ENCODE data around the gene MEF2C. TPM values are rescaled to one million over a fixed set of nuclear protein-coding genes. Genes with fewer than 3 reads are reported as not detected.
"Not testable (repeated sequence)": the region's sequence is repeated elsewhere in the genome, so short reads cannot be mapped to it uniquely, and the experiment has no call there.

Gene MEF2C
- total RNA-seq, 1 donor from 2014 or later: 0.25 TPM

DNA sequence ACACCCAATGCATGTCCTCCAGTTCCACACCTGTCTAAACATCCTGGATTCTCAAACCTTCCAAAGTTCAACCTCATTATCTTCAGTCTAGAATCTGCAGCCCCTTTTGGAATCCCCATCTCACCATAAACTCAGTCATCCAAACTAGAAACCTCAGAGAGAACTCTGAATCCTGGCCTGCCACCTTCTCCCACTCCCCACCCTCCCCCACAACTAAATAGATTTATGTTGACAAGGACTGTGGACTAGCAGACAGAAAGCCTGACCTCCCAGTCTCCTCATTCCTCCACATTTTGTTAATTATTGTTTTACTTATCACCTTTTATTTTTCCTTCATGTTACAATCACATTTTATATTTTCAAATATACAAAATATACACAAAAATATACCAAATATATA is 76.6 kb downstream of the MEF2C start:
- intact Hi-C loops (cut with micrococcal nuclease): no loop called here

DNA sequence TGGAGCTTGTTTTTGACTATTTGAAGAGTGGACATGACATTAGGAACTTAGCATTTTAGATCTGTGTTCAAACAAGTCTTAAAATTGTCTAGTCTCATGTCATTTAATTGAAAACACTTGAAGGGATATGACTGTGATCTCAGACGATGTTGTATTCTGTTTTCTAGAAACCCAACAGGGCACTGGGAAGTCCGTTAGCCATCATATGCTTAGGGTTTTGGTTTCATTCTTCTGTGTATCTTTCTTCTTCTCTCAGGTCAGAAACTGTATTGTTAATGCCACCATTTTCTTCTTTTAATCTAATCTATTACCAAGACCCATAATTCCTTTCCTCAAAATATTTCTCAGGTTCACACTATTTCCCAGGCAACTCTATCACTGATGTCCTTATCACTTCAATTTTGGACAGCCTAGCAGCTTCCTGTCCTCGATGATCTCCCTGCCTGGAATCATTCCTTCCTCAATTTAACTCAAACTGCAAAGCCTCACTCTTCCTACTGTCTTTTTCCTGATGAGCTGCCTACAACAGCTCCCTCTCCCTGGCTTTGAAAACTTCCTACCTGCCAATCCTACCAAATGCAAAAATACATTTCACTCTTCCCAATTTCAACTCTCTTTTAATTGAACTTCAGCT is 77.7 kb downstream of the MEF2C start:
- intact Hi-C loops (cut with micrococcal nuclease): no loop called here

DNA sequence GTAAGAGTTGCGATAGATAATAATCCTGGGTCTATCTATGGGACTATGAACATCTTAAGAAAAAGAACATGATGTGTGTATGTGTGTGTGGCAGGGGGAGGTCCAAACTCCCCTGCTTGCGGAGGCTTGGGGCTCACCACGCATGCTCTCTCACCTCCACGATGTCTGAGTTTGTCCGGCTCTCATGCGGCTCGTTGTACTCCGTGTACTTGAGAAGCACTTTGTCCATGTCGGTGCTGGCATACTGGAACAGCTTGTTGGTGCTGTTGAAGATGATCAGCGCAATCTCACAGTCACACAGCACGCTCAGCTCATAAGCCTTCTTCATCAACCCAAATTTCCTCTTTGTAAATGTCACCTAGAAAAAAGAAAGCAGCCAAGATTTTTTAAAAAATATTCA is 78.5 kb downstream of the MEF2C start:
- intact Hi-C loops (cut with micrococcal nuclease): no loop called here

DNA sequence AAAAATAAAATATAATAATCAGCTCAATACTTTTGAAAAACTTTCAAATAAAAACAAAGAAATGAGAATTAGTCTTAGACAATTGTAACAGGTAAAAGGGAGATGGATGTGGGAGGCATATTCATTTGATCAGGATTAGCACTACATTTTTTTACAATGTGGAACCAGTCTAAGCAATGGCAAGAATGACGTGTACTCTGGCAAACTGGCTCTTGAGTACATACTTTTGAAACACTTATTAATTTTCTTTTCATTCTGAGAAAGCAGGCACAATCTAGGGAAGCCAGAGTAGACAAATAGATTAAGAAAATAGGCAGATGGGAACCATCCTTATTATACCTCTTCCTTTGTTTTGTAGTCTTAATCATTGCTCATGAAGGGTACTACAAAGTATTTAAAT is 79.7 kb downstream of the MEF2C start:
- intact Hi-C loops (cut with micrococcal nuclease): no loop called here

DNA sequence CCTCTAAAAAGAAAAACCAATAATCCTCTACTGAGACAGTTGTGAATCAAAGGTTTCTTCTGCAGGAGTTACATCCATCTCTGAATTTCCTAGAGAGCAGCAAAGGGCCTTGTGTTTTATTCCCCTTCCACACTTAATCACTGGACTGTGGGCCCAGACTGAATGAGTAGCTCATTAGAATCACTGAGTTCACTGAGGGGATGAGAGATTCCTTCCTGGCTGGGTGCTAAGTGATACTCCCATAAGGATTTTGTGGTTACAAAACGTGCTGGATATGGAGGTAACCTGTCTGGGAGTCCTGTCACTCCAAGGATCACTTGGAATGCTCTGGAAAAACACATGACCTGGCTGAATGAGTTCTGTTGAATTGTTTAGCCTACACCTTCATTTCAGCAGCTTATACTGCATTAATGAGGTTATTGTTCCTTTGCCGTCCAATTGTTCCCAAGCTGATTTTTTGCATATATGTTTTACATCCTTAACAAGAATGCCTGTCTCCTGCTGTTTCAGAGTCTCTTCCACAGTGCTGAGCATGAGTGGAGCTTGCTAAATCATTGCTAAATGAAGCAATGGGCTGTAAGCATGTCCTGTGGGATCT is 82.9 kb downstream of the MEF2C start:
- intact Hi-C loops (cut with micrococcal nuclease): no loop called here

DNA sequence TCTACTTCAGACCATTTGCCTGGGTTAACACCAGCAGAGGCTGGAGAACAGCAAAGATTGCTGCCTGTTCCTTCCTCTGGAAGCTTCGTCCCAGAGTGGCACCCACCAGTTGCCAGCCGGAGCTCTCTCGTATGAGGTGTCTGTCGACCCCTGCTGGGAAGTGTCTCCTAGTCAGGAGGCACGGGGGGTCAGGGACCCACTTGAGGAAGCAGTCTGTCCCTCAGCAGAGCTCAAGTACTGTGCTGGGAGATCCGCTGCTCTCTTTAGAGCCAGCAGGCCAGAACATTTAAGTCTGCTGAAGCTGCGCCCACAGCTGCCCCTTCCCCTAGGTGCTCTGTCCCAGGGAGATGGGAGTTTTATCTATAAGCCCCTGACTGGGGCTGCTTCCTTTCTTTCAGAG is 84.1 kb downstream of the MEF2C start:
- intact Hi-C loops (cut with micrococcal nuclease): not testable (repeated sequence)

DNA sequence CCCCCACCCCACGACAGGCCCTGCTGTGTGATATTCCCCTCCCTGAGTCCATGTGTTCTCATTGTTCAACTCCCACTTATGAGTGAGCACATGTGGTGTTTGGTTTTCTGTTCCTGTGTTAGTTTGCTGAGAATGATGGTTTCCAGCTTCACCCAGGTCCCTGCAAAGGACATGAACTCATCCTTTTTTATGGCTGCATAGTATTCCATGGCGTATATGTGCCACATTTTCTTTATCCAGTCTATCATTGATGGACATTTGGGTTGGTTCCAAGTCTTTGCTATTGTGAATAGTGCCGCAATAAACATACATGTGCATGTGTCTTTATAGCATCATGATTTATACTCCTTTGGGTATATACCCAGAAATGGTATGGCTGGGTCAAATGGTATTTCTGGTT is 89.2 kb downstream of the MEF2C start:
- intact Hi-C loops (cut with micrococcal nuclease): not testable (repeated sequence)

DNA sequence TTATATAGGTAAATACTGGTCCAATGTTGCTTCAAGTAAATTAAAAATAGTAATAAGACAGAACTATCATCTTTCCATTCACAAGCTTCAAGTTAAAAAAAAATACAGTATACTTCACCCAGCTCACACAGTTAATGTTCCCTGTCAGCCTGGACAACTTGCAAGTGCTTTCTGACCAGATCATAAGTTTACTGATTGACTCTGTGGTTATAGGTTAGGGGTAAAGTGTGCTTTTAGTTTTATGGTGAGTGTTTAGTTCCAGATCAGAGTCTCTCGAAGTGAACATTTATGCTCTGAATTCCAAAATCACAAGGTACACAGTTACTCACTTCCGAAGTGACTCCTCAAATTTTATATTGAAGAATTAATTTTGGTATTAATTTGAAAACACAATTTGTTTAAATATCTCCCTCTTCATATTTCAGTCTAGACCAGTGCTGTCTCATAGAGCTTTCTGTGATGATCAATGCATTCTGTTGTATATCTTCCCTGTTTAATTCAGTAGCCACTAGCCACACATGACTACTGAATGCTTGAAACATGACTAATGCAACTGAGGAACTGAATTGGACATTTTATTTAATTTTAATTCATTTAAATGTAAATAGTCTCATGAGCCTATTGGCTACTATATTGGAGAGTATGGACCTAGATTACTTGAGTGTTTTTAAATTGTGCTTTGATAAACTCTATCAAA is 90.7 kb downstream of the MEF2C start:
- intact Hi-C loops (cut with micrococcal nuclease): no loop called here

DNA sequence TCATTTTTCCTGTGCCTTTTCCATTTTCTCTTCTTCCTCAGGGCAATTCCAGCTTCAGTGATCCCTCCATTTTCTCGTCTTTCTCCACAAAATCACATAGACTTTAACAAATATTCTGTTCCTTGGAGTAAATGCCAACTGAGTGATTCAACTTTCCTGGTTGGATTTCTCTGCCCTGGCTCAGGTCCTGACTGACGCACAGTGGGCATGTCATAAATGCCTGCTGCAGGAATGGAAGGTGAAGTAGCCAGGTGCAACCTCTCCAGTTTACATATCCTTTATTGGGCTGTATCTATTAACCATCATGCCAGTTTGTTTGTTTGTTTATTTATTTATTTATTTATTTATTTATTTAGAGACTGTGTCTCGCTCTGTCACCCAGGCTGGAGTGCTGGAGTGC is 95.1 kb downstream of the MEF2C start:
- intact Hi-C loops (cut with micrococcal nuclease): no loop called here

DNA sequence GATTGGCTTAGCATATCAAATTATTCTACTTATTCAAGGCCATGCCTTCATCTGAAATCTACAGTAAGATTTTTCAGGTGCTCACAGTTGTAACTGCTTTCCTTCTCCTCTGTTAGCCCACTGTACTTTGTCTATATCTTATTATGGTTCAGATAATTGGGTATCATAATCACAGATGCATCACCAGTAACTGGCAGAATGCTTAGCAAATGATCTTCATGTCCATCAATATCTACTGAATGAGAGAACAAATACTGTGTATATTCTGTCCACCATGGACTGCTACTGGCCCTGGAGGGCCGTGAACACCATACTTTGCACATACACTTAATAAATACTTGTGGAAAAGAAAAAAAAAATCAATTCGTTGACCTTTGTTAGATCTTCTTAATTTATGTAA is 96.2 kb downstream of the MEF2C start:
- intact Hi-C loops (cut with micrococcal nuclease): no loop called here

DNA sequence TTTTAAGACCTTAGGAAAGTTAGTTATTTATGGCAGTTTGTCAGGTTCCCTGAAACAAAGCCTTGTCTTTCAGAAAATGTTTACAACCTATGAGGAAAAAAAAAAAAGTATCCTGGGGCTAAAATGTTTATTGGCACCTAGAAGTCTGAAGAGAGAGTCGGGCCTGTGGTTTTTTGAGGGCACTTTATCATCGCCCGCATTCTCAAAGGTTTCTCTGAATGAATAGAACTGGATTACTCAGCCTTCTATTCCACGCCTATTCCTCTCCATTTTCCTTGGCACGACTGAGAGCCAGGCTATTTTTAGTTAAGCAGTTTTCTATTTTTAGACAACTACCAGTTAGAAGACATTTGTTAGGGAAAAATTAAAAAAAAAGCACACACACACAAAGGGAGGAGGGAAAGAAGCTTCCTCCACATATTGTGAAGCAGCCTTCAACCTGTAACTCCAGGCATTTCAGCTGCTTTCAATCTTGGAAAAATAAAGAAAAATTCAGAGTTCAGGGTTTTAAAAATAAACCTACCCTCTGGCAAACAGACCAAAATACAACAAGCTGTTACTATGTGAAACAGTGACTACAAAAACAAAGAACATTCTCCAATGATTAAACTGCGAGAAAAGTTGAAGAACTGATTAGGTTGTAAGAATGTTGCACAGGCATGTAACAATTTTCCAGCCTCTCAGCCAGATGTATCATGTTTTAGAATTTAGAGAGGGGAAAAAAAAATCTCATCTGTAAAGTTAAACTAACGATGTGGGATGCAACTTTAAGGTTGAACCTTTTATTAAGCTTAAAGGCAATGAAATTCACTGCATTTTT is 97.0 kb downstream of the MEF2C start:
- intact Hi-C loops (cut with micrococcal nuclease): no loop called here

DNA sequence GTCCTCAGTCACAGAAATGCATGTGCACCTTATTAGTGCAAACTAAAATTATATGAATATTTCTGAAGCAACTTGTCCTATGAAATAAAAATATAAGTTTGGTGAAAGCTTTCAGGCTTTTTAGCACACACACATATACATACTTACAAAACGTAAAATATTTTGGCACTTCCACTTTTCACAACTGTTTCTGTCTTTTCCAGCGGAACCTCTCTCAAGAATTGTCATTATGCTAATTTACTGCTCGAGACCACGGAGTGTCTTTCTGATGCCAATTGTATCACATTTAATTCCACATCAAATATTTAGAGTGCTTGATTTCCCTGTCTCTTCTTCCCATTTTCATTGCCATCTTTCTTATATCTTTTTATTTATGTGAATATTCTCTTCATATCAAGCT is 100.4 kb downstream of the MEF2C start:
- intact Hi-C loops (cut with micrococcal nuclease): no loop called here

DNA sequence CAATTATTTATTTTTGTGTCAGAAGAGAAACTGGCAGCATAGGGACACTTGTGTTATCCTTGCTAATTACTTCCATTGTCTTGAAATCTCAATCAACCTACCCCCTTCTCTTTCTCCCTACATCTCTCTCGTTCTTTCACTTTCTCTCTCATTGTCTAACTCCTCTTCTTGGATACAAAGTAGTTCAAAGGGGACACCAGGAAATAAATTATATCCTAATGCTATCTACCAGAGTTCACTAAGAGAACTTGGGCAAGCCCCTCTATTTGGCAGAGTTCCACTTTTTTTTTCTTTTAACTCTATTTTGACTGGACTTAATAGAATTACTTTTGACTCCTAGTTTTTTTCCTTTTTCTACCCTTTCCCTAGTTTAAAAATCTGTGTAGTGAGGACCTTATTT is 102.2 kb downstream of the MEF2C start:
- intact Hi-C loops (cut with micrococcal nuclease): no loop called here

DNA sequence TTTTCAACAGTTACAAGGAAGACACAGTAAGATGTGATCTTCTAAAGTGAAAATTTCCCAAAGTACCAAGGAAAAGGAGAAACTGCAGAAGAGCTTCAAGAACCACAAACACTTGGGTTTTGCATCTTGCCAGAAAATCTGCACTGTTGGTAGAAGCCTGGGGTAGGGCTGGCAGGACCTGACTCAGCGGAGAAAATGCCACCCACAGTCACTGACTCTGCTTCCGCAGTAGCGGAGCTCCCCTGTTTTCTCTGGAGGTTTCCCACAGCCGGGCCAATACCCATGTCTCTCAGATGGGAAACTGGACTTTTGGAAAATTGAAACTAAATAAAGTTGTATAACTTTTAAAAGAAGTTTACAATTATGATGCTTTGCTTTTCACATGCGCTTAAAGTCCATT is 104.2 kb downstream of the MEF2C start:
- intact Hi-C loops (cut with micrococcal nuclease): no loop called here

DNA sequence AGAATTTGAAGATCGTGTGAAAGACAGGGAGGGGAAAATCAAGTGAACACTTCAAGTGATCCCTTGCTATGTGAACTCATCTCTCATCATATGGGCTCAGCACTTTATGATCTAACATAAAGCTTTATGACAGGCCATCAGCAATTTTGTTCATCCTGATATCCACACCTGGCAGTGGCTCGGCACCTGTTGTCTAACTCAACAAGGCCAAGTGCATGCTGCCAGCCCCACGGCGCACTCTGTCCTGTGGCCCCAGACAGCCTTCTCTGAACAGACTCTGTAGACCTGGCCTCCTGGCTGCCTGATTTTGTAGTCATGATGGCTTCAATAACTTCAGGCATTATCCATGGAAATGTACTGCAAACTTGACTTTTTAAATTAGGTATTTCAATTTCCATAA is 106.3 kb downstream of the MEF2C start:
- intact Hi-C loops (cut with micrococcal nuclease): no loop called here

DNA sequence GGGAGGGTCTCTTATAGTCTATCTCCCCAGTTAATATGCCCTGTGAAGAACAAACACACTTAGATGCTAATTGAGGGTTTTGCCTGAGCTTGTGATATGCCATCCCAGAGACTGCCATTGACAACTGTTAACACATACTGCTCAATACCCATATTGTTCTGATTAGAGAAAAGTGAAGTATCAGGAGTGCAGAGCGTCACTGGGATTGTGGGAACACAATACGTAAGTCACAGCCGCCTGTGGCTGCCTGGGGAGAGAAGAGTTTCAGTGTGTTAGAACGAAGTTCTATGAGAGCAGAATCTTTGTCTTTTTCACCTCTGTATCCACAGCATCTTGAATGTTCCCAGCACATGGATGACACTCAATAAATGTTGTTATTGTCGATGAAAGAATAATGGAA is 110.2 kb downstream of the MEF2C start:
- intact Hi-C loops (cut with micrococcal nuclease): no loop called here

DNA sequence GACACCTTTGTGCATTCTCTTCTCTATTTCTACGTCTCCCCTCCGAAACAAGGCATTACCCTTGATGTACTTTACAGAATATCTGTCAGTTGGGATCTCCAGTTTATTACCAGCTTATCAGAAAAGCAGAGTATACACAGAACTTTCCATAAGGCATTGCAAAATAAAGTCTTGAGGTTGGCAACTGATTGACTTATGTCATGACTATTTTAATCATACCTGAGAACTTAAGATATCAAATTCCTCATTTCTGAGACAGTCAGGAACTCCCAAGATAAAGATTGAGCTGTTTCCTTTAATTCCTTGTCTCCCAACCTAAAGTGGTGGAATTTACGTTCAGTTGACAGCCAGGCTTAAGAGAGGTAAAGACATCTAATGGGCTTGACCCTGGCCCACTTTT is 110.9 kb downstream of the MEF2C start:
- intact Hi-C loops (cut with micrococcal nuclease): no loop called here

DNA sequence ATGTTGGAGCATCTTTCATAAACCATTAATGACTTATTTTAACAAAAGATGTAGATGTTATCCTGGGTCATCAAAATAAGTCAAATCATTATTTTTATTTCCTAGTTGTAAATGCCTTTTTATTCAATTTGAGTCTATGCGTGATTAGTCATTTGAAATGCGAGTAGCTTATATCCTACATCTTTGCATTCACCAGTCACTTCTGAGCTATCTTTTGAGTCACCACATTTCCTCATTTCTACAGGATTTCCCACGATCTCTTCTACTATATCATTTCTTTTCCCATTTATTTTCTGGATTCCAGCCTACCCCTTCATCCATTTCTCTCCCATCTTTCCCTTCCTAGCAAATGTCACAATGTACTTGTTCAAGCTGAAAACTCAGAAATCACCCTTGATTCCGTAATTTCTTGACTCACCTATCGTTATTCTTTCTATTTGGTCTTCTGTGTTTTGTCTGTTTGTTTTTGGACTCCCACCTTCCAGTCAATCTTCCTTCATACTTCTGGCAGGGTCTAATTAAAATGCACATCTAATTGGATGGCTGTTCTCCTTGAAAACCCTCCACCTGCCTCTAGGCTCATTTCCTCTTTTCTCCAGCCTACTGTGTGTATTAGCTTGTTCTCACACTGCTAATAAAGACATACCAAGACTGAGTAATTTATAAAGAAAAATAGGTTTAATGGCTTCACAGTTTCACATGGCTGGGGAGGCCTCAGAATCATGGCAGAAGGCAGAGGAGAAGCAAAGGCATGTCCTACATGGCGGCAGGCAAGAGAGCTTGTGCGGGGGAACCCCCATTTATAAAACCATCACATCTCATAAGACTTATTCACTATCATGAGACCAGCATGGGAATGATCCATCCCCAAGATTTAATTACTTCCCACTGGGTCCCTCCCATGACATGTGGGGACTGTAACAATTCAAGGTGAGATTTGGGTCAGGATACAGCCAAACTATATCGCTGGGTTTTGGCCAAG is 112.4 kb downstream of the MEF2C start:
- intact Hi-C loops (cut with micrococcal nuclease): no loop called here

DNA sequence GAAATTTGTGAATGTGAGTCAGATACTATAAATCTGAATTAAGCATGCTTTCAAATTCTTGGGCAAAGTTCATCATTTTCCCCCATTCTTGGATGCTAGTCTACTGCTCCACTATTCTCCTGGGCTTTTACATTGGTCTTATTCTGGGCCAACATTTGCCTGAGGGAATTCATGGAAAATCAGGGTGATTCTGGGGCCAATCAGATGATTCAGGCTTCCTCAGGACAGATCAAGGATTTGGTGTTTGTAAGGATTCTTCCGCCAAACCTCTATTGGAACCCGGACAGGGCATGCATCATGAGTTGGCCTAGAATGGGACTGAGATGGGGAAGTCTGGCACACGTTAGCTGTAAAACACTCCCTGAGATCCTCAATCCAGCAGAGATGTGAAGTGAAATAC is 113.8 kb downstream of the MEF2C start:
- intact Hi-C loops (cut with micrococcal nuclease): no loop called here

DNA sequence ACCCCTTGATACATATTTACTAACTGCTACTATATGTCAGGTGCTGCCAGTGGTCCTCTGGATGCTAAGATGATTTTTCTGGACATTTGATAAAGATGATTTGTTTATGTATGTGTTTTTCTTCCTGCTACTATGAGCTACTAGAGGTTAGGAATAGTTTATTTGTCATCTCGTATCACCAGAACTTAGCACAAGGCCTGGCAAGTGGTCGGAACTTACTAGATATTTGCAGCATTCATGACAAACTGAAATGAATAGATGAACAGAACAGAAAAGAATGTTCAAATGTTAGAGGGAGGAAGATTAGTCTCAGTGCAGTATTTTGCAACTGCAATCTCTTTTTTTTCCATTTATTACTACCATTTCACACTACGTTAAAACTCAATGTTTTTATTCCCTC is 114.6 kb downstream of the MEF2C start:
- intact Hi-C loops (cut with micrococcal nuclease): no loop called here

DNA sequence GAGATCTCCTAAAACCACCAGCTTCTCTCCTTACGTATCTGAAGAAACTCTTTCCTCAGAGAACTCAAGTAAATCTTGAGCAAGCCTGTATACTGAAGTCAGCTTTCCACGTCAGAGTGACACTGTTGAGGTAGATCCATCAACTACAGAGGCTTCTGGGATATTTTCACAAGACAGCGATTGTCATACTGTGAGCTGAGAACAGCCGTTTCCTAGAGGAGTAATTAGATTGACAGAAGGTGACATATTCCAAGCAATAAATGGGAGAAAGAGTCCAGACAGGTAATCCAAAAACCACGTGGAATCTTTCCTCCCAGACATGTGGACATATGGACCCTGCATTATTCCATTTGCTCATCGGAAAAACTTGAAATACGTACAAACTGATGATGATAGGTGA is 117.2 kb downstream of the MEF2C start:
- intact Hi-C loops (cut with micrococcal nuclease): no loop called here
